Cardiac muscle cell (in vitro differentiated cells and primary cell): Measurements from ENCODE around the gene KCNQ1. TPM values are rescaled to one million over a fixed set of nuclear protein-coding genes. Genes with fewer than 3 reads are reported as not detected.

ENCODE experiments used
- DNase-seq, 2 donors: peaks; one replicate each; pipeline versions ENCODE4 v3.0.0 to v3.0.0-alpha.2; 2010 to 2017; ENCODE audit warnings: low read depth in 1 of 2, low spot score in 1 of 2
- H3K27ac ChIP-seq: fragments of 200-600 bp; sonication (generic); 2 replicates; pipeline ENCODE4 v1.5.1; 2016
- H3K27me3 ChIP-seq: fragments of 200-600 bp; sonication (generic); 2 replicates; pipeline ENCODE4 v1.6.0; 2016; ENCODE audit warnings: control low read depth
- H3K36me3 ChIP-seq: fragments of 200-600 bp; sonication (generic); 2 replicates; pipeline ENCODE4 v1.5.1; 2016; ENCODE audit warnings: control low read depth
- H3K4me1 ChIP-seq: fragments of 200-600 bp; sonication (generic); 2 replicates; pipeline ENCODE4 v1.8.1; 2017; ENCODE audit warnings: low read depth, mild to moderate bottlenecking, mixed run types
- H3K4me3 ChIP-seq: fragments of 200-600 bp; sonication (generic); 2 replicates; pipeline ENCODE4 v1.5.1; 2016; ENCODE audit warnings: mild to moderate bottlenecking
- H3K9me3 ChIP-seq: fragments of 200-600 bp; sonication (generic); 2 replicates; pipeline ENCODE4 v1.5.1; 2017; ENCODE audit warnings: low read depth, mild to moderate bottlenecking, control low read depth
- CTCF ChIP-seq: IDR thresholded peaks from 2 replicates; pipeline ENCODE4 v1.5.1; 2012; ENCODE audit warnings: low read depth, mild to moderate bottlenecking, low read length
- polyA plus RNA-seq: library from polyadenylated mRNA; unstranded; fragments of >200 nt; fragmentation: Nextera tagmentation; extraction: Ambion mirVana; gene quantifications from 2 replicates; pipeline ENCODE4 v1.2.1, GENCODE V29; 2016
- total RNA-seq: library from RNA; depleted of rRNA; stranded (reverse); fragments of >200 nt; gene quantifications from 2 replicates; pipeline ENCODE4 v1.2.3, GENCODE V29; 2016

Gene KCNQ1
- total and polyA plus RNA-seq, 2 experiments from 2014 or later, result 13.9 to 18.6 TPM

GRCh38 chr11:2703363-2704141 lies 258.7 kb downstream of the KCNQ1 start:
- no peak overlapping the region for H3K4me3 ChIP-seq
- peak in 1 of 2 donors; percentile 71 for DNase-seq
- no peaks in the 10 kb centered on the region for H3K27me3 ChIP-seq
- H3K9me3 ChIP-seq, result no peaks in the 10 kb centered on the region
- no peaks in the 10 kb centered on the region for H3K36me3 ChIP-seq
- no peak overlapping the region for H3K27ac ChIP-seq
- TF ChIP-seq CTCF, result no peak
- H3K4me1 ChIP-seq, result peaks cover 26% of the 10 kb centered on the region

GRCh38 chr11:2704356-2704755 lies 259.5 kb downstream of the KCNQ1 start:
- Histone ChIP-seq H3K36me3 (no peaks in the 10 kb centered on the region), H3K27me3 (no peaks in the 10 kb centered on the region), H3K4me3 (no peak overlapping the region), H3K27ac (no peak overlapping the region), H3K4me1 (peaks cover 26% of the 10 kb centered on the region), H3K9me3 (no peaks in the 10 kb centered on the region)
- DNase-seq, result no peak
- no peak for TF ChIP-seq CTCF

GRCh38 chr11:2704896-2705606 lies 260.2 kb downstream of the KCNQ1 start:
- Histone ChIP-seq H3K4me1 (peaks cover 26% of the 10 kb centered on the region), H3K4me3 (no peak overlapping the region), H3K36me3 (no peaks in the 10 kb centered on the region), H3K27ac (no peak overlapping the region), H3K9me3 (no peaks in the 10 kb centered on the region), H3K27me3 (no peaks in the 10 kb centered on the region)
- DNase-seq, result no peak
- TF ChIP-seq CTCF, result no peak

GRCh38 chr11:2706321-2706720 lies 261.5 kb downstream of the KCNQ1 start:
- Histone ChIP-seq H3K36me3 (no peaks in the 10 kb centered on the region), H3K4me3 (no peak overlapping the region), H3K27me3 (no peaks in the 10 kb centered on the region), H3K4me1 (peaks cover 18% of the 10 kb centered on the region), H3K27ac (no peak overlapping the region), H3K9me3 (no peaks in the 10 kb centered on the region)
- no peak for TF ChIP-seq CTCF
- no peak for DNase-seq

- no peaks in the 10 kb centered on the region for H3K9me3 ChIP-seq
- H3K4me3 ChIP-seq, result no peak overlapping the region
- H3K36me3 ChIP-seq, result no peaks in the 10 kb centered on the region
- no peaks in the 10 kb centered on the region for H3K27me3 ChIP-seq
- DNase-seq, result no peak
- no peak overlapping the region for H3K27ac ChIP-seq
- H3K4me1 ChIP-seq, result peaks cover 10% of the 10 kb centered on the region
- TF ChIP-seq CTCF, result no peak
Observed at GRCh38 chr11:2707736-2708135, 262.9 kb downstream of the KCNQ1 start.
